A549 (cell line): ENCODE results near the gene RAB3C.

ENCODE experiments used
- EP300 ChIP-seq, 2 experiments: fragments of >200 bp; sonication (Bioruptor Twin); formaldehyde crosslinking; IDR thresholded peaks; 2 replicates in 1 of 2; 3 replicates in 1 of 2; pipeline ENCODE4 v1.6.1; 2016 to 2017
- MYC ChIP-seq: IDR thresholded peaks from 2 replicates; pipeline ENCODE4 v1.6.1; 2012; ENCODE audit warnings: mild to moderate bottlenecking, inconsistent platforms, low read length, improper control_type of control experiment, borderline replicate concordance
- TF ChIP-seq, protein P1 (sequence below): fragments of >200 bp; sonication (Bioruptor Twin); formaldehyde crosslinking; IDR thresholded peaks from 3 replicates; pipeline ENCODE4 v1.5.1; 2016

DNA sequence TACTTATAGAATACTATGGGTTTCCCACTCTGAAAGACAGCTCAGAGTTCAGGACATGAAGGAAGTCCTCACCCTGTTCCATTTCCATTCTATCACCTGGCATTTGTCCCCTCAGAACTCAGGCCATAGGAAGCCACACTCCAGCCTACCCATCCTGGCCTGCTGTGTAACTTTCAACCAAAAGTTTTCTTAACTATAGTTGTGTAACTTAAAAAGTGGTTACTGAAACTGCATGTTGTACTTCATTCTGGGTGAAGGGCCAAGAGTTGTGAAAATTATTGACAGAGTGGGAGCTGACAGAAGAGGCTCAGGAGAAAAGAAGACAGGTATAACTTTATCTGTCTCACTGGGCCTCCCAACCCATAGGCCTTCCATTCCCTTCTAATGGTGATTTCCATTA is 212.5 kb downstream of the RAB3C start:
- TF ChIP-seq MYC (no peak), EP300 (IDR thresholded peaks at IDR 0.05) (no peak)
- TF ChIP-seq, protein P1, sequence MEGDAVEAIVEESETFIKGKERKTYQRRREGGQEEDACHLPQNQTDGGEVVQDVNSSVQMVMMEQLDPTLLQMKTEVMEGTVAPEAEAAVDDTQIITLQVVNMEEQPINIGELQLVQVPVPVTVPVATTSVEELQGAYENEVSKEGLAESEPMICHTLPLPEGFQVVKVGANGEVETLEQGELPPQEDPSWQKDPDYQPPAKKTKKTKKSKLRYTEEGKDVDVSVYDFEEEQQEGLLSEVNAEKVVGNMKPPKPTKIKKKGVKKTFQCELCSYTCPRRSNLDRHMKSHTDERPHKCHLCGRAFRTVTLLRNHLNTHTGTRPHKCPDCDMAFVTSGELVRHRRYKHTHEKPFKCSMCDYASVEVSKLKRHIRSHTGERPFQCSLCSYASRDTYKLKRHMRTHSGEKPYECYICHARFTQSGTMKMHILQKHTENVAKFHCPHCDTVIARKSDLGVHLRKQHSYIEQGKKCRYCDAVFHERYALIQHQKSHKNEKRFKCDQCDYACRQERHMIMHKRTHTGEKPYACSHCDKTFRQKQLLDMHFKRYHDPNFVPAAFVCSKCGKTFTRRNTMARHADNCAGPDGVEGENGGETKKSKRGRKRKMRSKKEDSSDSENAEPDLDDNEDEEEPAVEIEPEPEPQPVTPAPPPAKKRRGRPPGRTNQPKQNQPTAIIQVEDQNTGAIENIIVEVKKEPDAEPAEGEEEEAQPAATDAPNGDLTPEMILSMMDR: no peak
